Omental fat pad (tissue), 4 donors: ENCODE data around the gene ERCC1. TPM values are rescaled to one million over a fixed set of nuclear protein-coding genes. Genes with fewer than 3 reads are reported as not detected.
"Not testable (repeated sequence)": the region's sequence is repeated elsewhere in the genome, so short reads cannot be mapped to it uniquely, and the experiment has no call there.

ENCODE experiments used
- ATAC-seq: fragments of 150-250 bp; one replicate; pipeline ENCODE4 v1.9.1; 2016; ENCODE audit warnings: mild to moderate bottlenecking, moderate library complexity; ENCODE audit not compliant: low FRiP score
- DNase-seq: peaks from one replicate; pipeline ENCODE4 v3.0.0-alpha.2; 2019; ENCODE audit warnings: low spot score
- total RNA-seq, 4 donors: library from RNA; depleted of rRNA; stranded (reverse); fragments of >200 nt; gene quantifications; one replicate each; pipeline ENCODE4 v1.1.0, GENCODE V29; 2016
- TF ChIP-seq, protein P1 (sequence below), 3 donors: fragments of 450-650 bp; IDR thresholded peaks; one replicate each; pipeline ENCODE4 v1.5.1; 2016 to 2017; ENCODE audit warnings: antibody characterized with exemption in 3 of 3, mild to moderate bottlenecking in 3 of 3, moderate library complexity in 2 of 3

The ERCC1 gene
- total RNA-seq, 4 donors from 2014 or later = 63.7 to 93.8 (median 76.5) TPM

DNA sequence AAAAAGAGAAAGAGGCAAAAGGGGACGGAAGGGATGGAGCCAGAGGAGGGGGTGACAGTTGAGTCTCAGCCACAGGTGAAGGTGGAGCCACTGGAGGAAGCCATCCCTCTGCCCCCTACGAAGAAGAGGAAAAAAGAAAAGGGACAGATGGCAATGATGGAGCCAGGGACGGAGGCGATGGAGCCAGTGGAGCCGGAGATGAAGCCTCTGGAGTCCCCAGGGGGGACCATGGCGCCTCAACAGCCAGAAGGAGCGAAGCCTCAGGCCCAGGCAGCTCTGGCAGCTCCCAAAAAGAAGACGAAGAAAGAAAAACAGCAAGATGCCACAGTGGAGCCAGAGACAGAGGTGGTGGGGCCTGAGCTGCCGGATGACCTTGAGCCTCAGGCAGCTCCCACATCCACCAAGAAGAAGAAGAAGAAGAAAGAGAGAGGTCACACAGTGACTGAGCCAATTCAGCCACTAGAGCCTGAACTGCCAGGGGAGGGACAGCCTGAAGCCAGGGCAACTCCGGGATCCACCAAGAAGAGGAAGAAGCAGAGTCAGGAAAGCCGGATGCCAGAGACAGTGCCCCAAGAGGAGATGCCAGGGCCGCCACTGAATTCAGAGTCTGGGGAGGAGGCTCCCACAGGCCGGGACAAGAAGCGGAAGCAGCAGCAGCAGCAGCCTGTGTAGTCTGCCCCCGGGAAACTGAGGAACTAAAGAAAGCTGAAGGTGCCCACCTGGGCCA, 14.7 kb downstream of the ERCC1 start:
- TF ChIP-seq, protein P1, sequence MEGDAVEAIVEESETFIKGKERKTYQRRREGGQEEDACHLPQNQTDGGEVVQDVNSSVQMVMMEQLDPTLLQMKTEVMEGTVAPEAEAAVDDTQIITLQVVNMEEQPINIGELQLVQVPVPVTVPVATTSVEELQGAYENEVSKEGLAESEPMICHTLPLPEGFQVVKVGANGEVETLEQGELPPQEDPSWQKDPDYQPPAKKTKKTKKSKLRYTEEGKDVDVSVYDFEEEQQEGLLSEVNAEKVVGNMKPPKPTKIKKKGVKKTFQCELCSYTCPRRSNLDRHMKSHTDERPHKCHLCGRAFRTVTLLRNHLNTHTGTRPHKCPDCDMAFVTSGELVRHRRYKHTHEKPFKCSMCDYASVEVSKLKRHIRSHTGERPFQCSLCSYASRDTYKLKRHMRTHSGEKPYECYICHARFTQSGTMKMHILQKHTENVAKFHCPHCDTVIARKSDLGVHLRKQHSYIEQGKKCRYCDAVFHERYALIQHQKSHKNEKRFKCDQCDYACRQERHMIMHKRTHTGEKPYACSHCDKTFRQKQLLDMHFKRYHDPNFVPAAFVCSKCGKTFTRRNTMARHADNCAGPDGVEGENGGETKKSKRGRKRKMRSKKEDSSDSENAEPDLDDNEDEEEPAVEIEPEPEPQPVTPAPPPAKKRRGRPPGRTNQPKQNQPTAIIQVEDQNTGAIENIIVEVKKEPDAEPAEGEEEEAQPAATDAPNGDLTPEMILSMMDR (IDR thresholded peaks at IDR 0.05) = no peak
- no peak for DNase-seq
- no peak for ATAC-seq

GRCh38 chr19:45408121-45408520, 15.6 kb downstream of the ERCC1 start:
- no peak for ATAC-seq
- no peak for DNase-seq
- TF ChIP-seq, protein P1 (IDR thresholded peaks at IDR 0.05) = no peak

DNA sequence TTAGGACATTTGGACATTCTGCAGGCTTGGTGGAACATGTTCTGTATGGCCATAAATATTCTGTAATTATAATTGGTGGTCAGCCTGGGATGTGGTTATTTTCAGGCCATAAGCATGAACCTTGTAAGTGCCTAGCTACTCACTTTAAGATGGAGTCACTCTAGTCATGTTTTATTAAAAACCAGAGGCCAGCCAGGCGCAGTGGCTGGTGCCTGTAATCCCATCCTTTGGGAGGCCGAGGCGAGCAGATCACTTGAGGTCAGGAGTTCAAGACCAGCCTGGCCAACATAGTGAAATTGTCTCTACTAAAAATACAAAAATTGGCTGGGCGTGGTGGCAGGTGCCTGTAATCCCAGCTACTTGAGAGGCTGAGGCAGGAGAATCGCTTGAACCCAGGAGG, 16.1 kb downstream of the ERCC1 start:
- not testable (repeated sequence) for ATAC-seq, DNase-seq

GRCh38 chr19:45407091-45407375, 16.7 kb downstream of the ERCC1 start:
- DNase-seq (no peak), ATAC-seq (no peak)
- TF ChIP-seq, protein P1 (IDR thresholded peaks at IDR 0.05) = no peak

- DNase-seq (no peak), ATAC-seq (peak; percentile 59)
- TF ChIP-seq, protein P1 (IDR thresholded peaks at IDR 0.05) = peak in 1 of 3 donors; percentile 30
These were observed 17.3 kb downstream of the ERCC1 start, which contains the start of gene POLR1G for GRCh38 chr19:45406226-45407090. Gene POLR1G (plus strand): TSS chr19:45406644. CDS start chr19:45406697, 53 bp downstream.

GRCh38 chr19:45405435-45406225, 18.1 kb downstream of the ERCC1 start:
- ATAC-seq (peak; percentile 73), DNase-seq (peak; percentile 52)
- TF ChIP-seq, protein P1 (IDR thresholded peaks at IDR 0.05) = no peak
